NCI-H82 treated with DMSO at 0.1 percent for 48 hours (cell line): Measurements from ENCODE around the gene GFAP.
A peak's percentile ranks its signal among the peaks of the same experiment; 100 is the strongest.

Experiments used
- DNase-seq: peaks from one replicate; lab custom pipeline; 2025; ENCODE audit not compliant: unreplicated experiment; lab: John Stamatoyannopoulos, UW

GFAP gene

DNA sequence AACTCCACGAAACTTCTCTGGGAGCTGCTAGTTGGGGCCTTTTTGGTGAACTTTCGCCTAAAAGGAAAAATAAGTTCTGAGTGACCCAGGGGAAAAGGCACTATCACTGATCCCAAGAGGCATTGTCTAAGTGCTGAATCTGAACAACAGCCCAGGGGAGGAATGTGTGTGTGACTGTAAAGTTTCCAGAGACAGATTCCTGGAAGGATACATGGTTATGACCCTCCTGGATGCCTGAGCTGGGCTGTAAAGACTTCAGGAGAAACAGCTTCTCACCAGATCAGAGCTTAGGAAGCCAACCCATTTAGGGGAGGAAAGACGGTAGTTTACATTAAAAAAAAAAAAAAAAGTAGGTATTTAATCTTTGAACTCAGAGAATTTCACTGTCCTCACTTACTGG is 47.5 kb downstream of the GFAP start:
- DNase-seq, result no peak

DNA sequence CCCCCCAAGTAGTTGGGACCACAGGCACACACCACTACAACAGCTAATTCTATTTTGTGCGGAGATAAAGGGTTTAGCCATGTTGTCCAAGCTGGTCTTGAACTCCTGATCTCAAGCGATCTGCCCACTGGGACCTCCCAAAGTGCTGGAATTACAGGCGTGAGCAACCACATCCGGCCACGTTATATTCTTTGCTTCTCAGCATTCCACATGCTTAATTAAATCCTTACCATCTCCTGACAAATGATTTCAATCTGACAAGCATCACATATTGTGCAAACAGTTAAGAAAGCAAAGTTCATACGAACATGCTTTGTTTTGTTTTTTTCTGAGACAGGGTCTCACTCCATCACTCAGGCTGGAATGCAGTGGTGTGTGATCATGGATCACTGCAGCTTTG is 49.4 kb downstream of the GFAP start:
- no peak for DNase-seq

DNA sequence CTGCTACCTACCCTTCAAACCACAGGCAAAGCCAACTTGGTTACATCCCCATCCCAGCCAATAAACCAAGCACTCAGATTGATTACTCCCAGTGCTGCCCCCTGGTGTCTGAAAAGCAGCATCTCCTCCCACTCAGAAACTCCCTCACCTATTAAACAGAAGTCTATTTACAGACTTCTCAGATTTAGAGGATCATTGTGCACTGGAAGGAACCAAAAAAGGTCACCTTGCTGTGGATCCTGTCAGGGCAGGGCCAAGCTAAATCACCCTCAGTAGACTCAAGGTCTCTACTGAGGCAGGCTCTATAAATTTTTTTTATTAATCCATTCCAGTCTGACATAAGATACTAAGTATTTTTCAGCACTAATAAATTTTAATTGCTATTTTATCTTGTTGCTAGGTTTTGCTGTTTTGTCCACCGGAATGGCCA is 50.1 kb downstream of the GFAP start:
- DNase-seq, result peak; percentile 61

DNA sequence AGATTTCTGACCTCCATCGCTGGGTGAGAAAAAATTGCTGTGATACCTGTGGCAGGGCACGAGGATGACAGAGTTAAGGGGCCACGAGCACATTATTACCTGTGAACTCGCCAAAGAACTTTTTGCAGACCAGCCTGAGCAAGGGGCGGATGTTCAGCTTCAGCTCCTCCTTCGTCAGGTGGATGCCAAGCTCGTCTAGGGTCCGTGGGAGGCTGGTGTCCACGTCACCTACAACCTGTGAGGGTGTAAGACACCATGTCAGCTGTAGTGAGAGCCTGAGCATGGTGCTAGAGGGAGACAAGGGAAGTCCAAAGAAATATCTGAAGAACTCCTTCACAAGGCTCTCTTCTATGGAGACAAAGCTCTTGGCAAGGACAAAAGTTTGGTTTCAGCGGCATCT is 50.5 kb downstream of the GFAP start:
- DNase-seq, result no peak

DNA sequence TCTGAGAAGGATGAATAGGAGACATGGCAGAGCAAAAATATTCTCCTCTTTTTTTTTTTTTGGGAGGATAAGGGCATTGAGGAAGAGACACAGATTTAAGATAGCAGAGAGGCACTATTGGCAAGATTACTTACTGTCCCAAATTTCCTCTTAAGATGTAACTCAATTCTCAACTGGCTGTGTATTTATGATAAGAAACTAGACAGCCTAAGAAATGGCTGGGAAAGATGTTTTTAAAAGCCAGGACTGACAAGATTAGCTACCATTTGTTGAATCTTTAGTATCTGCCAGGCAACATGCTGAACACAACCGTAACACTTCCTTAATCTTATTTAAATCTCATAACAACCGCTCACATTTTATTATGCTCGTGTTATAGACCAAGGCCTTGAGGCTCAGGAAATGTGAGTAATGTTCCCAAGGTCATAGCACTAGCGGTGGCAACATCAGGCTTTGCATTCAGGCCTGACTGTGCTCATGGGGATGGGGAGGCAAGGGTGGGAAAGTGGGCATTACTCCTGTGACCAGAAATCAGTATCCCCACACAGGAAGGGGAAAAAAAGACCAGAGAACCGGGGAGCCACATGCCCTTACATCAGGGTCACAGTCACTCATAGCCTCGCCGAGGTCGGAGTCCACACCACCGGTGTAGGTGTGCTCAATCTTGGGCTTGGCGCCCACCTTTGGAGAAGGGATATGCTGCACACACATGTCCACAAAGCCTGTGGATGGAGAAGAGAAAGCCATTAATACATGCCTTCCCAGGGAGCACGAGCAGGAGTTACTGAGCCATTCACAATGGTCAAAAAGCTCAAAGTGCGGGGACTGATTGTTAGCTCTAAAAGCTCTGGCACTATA is 52.0 kb downstream of the GFAP start:
- DNase-seq, result no peak

DNA sequence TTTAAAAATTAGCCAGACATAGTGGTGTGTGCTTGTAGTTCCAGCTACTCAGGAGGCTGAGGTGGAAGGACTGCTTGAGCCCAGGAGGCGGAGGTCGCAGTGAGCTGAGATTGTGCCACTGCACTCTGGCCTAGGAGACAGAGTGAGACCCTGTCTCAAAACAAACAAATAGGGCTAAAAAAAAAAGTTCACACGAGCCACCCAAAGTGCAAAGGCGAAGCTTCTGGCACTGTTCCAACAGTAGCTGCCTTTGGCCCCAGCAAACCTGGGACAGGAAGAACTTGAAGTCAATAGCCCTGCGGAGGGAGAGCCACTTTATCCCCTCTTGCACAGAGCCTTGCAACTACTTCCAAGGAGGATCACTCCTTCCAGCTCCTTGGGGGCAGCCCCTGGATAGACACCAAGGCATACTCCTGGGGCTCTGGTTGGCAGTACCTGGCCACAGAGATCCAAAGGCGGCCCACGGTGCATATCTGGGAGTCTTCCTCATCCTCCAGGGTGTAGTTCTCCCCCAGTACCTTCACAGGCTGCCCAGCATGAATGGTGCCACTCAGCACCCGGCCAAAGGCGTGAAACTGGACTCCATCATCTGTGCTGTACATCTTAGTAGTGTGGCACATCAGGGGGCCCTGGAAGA is 52.9 kb downstream of the GFAP start:
- no peak for DNase-seq

DNA sequence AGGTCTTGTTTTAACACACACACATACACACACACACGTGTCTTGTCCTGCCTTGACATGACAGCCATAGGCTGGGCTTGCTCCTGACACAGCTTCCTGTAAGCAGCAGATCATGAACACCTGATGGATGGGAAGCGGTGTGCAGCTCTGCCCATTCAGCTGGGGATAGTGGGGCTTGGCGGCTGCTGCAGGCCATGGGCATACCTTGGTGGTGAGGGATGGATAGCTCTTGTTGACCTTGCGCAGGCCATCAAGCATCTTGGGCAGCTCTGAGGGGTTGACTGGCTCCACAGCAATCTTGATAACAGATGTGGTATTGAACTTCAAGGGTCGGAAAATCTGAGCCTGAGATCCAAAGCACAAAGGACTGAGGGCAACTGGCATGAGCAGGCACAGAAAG is 55.6 kb downstream of the GFAP start:
- no peak for DNase-seq

DNA sequence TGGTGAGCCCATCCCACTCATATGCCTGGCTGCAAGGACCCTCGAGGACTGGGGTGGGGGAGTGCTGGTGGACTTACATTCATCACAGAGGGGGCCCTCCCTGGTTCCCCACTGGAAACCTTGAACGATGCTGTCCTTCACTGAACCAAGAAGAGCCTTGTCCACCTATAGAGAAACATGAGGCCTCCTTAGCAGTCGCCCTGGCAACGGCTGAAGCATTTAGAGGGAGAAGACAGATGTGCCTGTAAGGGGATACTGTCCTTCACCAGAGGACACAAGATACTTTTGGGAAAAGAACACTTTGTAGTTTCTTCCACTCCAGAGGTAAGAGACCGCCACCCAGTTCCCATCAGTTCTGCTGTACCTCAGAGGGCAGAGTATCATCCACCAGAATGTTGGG is 61.1 kb downstream of the GFAP start:
- DNase-seq, result no peak
